AG09309 (cell line): Measurements from ENCODE around the gene GPC3.

Experiments
- DNase-seq: peaks from one replicate; pipeline ENCODE4 v3.0.0-alpha.2; 2010; ENCODE audit warnings: low read depth
- H3K4me3 ChIP-seq: 2 replicates; pipeline ENCODE4 v1.5.1; 2011; ENCODE audit warnings: mild to moderate bottlenecking, low read depth, low read length, moderate library complexity; ENCODE audit not compliant: control insufficient read depth
- TF ChIP-seq, protein P1 (sequence below): IDR thresholded peaks from 2 replicates; pipeline ENCODE4 v1.5.1; 2011; ENCODE audit warnings: mild to moderate bottlenecking, low read depth, low read length, inconsistent platforms; ENCODE audit not compliant: insufficient read depth, control insufficient read depth; ENCODE audit errors: missing control alignments

The GPC3 gene

DNA sequence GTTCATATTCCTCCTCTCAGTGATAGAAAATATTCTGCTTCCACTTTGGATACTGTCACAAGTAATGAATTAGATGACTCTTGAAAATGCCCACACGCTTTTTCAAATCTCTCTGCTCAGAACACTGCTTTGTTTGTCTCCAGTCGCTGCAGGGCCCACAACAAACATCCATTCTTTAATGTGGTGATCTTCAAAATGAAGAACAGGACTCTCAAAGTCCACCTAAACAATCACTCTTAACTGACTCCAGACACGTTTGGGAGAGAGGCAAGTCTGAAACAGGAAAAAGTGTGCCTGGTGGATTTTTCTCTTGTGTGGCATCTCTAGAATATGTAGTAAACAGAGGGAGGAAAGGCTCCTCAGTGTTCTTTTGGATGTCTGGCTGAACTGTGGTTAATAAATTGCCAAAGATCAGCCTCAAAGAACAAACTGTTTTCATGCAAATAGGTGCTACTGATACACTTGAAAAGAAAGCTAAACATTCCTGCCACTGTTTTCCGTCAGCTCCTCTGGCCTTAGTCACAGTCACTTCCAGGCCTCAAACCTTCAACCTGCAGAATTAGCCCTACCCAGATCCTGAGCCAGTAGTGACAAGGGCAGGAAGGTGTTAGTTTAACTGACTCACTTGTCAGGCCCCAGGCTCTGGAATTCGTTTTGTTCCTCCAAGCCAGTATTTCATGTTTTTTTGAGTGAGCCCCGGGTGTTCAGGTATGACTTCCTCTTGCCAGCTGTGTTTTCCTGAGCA, 310.5 kb downstream of the GPC3 start:
- TF ChIP-seq, protein P1, sequence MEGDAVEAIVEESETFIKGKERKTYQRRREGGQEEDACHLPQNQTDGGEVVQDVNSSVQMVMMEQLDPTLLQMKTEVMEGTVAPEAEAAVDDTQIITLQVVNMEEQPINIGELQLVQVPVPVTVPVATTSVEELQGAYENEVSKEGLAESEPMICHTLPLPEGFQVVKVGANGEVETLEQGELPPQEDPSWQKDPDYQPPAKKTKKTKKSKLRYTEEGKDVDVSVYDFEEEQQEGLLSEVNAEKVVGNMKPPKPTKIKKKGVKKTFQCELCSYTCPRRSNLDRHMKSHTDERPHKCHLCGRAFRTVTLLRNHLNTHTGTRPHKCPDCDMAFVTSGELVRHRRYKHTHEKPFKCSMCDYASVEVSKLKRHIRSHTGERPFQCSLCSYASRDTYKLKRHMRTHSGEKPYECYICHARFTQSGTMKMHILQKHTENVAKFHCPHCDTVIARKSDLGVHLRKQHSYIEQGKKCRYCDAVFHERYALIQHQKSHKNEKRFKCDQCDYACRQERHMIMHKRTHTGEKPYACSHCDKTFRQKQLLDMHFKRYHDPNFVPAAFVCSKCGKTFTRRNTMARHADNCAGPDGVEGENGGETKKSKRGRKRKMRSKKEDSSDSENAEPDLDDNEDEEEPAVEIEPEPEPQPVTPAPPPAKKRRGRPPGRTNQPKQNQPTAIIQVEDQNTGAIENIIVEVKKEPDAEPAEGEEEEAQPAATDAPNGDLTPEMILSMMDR: no peak

DNA sequence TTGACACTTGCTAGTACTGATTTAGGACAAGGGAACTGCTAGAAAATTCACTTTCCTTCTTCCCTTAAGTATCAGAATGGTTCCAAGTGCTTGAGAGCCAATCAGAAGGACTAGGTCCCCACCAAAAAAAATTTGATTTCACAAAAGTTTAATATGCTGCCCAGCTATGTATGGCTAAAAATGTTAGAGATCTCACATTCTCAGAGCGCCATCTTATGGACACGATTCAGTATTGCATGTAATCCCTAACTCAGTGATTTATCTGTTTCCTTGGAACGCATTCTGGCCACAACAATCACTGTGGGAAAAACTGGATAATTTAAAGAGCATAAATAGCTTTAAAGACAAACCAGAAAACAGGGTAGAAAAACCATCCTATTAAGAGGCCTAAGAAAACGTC, 315.0 kb downstream of the GPC3 start:
- H3K4me3 ChIP-seq: no peak overlapping the region
- TF ChIP-seq, protein P1: peak; percentile 65
- no peak for DNase-seq

More for the DNA sequence above, 310.5 kb downstream of the GPC3 start:
- no peak for DNase-seq
- no peak overlapping the region for H3K4me3 ChIP-seq

DNA sequence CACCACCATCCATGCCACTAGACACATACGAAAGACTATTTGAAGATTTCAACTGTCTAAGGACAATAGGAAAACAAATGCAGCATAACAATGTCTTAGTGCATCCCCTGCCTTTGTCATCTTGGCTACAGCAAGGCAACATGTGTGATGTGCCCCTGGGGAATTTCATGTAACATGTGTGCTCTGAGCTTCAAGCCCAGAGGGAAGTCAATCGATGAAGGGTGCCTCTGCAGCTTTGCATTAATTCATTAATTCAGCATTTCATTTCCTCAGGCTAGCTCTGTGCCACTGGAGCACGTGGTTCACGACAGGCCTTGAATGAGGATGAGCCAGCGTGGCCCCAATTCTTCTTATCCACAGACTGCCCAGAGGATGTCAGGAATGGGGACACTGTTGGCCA, 316.2 kb downstream of the GPC3 start:
- no peak overlapping the region for H3K4me3 ChIP-seq
- TF ChIP-seq, protein P1: no peak
- DNase-seq: no peak

DNA sequence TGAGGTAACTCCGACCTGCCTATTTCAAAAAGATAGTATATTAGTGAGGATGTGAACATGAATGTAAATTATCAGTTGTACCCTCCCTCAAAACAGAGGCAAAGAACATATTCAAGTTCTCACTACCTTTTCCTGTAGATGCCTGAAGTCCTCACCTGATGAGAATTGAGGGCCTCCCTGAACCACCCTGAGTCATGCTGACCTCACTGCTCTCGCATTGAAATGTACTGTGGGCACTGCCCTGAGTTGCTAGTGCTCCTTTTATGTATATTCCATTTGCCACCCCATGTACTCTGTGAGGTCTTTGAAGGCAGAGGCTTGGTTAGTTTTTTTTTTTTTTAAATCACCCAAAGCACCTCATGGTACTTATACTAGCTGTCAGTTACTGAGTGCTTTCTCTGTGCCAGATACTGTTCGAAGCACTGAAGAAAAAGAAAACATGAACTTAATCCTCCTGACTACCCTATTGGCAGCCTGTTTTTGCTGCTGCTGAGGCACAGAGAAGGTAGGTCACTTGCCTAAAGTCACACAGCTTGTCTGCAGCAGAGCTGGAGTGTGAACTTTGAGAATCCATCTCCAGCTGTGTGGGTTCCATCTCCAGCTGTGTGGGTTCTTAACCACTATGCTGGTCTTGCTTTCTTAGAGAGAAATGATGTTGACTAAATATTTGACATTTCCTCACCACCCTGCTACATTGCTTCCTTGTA, 317.0 kb downstream of the GPC3 start:
- no peak overlapping the region for H3K4me3 ChIP-seq
- TF ChIP-seq, protein P1: no peak
- no peak for DNase-seq

DNA sequence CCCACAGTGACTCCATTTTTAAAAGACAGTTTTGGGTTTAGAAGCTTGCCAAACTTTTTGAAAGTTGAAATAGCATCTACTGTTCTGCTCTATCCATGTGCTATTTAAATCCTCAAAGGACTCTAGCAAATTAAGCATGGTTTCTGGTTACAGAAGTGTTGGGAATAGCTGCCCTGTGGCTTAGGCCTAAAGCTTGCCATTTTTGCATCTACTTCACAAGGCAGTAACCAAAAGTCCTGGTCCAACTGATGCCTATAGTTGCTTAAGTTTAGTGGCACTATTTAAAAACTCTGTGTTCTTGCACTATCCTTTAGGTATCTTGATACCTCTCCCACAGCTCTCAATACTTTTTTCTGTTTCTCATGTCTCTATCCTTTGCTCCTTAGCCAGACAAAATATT, 319.1 kb downstream of the GPC3 start:
- no peak overlapping the region for H3K4me3 ChIP-seq
- no peak for DNase-seq
- TF ChIP-seq, protein P1: no peak

DNA sequence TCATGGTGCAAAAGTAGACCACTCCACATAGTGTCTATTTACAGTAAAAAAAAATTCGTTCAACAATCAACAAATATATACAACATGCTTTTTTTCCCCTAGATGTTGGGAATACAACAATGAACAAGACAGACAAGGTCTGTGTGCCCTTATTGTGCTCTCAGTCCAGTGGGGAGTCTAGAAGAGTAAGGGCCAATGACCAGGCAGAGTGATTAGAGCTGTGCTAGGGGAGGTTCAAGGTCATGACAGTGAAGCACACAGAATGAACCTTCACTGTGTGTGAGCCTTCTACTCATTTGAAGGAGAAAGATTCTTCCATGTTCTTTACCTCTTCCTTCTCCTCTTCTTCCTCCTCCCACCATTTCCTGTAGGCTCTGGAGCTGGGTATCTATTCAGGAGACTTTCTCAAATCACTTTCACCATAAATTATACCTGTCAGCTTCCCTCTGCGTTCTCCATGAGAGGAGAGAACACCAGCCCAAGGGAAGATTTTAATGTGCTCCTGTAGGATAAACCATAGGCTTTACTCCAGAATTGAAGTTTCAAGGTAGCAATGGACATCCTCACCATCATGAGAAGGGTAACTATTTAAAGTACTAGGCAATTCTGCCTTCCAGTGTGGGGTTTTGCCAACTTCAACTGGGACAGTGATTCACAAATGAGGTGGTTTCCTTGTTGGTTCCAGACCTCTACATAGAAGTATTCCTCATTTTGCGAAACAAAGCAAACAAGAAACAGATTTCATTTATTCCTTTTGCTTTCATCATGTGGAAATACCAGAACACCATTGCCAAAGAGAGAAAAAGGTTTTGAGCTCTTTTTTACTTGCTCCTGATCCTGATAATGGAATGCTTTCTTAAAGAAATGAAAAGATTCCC, 323.2 kb downstream of the GPC3 start:
- TF ChIP-seq, protein P1: no peak
- peak; percentile 57 for DNase-seq
- H3K4me3 ChIP-seq: no peak overlapping the region
